ENCODE measurements around the gene ZIC4.

Gene ZIC4

DNA sequence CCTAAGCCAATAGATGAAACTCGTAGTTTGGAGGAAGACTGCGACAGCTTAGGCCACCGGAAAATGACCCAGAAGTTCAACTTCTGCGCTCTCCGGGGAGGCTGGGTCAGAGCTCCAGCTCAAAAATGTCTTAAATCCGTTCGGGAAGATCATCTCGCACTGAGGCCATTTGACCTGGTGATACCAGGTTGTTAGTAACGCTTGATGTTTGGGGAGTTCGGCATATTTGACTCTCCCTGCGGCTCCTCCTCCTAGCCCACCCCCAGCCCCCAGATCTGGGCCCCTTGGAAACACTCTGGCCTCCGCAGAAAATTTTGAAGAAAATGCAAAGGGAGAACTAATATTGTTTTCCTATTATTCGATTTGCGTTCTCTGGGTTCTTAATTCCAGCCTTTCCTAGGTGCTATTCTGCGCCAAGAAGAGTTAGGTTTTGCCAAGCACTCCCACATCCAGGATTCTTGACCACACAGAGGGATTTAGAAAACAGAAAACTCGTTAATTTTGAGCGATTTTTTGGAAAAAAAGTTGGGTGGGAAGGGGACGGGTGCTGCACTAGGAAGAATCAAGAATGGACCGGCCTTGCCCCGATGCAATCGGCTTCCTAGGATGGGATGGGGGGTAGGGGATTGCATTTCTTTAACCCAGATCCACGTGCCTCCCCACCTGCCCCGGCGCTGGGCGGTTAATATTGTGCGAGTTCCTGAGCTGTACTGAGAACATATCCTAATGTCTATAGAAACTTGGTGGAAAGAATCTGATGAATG is 50.0 kb downstream of the ZIC4 start:
- H3K4me3 ChIP-seq (ENCODE audit: low read length), result no peak overlapping the region
- DNase-seq (ENCODE audit: low read depth), result no peak
- TF ChIP-seq, protein P1, sequence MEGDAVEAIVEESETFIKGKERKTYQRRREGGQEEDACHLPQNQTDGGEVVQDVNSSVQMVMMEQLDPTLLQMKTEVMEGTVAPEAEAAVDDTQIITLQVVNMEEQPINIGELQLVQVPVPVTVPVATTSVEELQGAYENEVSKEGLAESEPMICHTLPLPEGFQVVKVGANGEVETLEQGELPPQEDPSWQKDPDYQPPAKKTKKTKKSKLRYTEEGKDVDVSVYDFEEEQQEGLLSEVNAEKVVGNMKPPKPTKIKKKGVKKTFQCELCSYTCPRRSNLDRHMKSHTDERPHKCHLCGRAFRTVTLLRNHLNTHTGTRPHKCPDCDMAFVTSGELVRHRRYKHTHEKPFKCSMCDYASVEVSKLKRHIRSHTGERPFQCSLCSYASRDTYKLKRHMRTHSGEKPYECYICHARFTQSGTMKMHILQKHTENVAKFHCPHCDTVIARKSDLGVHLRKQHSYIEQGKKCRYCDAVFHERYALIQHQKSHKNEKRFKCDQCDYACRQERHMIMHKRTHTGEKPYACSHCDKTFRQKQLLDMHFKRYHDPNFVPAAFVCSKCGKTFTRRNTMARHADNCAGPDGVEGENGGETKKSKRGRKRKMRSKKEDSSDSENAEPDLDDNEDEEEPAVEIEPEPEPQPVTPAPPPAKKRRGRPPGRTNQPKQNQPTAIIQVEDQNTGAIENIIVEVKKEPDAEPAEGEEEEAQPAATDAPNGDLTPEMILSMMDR (conservative IDR thresholded peaks at IDR 0.05; ENCODE audit: low read depth, low read length), result no peak

DNA sequence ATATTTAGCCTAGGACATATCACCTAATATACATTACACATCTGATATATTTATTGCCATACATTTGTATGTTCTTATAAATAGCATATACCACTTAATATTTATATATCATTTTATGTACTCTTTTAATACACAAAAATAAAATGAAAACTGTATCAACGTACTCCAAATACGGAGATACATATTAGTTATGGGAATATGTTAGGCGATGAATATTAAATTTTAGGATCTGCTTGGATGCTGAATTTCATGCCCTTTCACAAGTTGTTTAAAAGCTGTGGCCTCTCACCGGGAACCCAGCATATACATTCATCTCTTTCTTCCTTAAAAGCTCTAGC is 50.6 kb downstream of the ZIC4 start:
- no peak for DNase-seq (ENCODE audit: low read depth)
- TF ChIP-seq, protein P1 (conservative IDR thresholded peaks at IDR 0.05; ENCODE audit: low read depth, low read length), result no peak
- H3K4me3 ChIP-seq (ENCODE audit: low read length), result no peak overlapping the region

DNA sequence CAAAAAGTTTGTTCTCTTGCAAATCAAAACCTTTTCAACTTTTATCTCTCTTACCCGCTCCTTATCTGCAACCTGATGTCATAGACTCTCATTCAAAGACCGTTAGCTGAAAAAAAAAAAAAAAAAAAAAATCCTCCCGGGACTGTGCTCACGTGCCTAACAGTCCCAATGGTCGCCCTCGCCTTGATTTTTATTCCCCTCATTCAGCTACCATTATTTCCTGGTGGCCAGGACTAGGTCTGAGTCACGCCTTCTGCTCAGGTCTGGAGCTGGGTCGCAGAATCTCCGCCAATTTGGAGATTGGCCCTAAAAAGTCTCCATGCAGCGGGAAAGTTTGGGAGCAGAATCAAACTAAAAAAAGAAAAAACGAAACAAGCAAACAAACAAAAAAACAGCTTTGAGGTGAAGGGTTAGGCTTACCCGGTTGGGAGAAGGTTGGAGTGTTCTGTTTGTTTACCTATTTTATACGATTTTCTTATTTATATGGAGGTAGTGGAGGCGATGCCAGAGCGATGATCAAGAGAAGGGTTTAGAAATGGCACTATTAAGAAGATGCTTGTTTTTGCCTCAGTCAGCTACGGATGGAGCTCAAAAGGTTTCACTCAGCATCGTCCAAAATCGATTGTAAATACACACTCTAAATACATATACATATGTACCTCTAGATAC is 51.1 kb downstream of the ZIC4 start:
- no peak for DNase-seq (ENCODE audit: low read depth)
- TF ChIP-seq, protein P1 (conservative IDR thresholded peaks at IDR 0.05; ENCODE audit: low read depth, low read length), result no peak
- no peak overlapping the region for H3K4me3 ChIP-seq (ENCODE audit: low read length)

DNA sequence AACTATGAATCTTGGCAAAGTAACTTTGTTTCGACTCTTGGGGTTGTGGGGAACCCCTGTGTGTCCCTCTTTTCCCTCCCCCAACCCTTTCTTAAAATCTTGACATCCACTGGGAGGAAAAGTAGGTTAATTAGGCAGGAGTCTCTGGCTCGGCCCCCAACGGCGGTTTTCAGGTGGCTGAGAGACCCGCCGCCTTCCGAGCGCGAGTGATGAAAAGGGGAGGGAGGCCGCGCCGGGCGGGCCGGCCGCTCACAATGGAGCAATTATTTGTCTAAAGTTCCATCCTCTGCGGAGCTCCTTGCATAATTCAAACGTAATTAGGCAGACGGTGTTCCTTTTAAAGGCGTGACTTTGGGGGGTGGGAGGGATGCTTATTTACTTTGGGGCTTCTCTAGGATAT is 51.7 kb downstream of the ZIC4 start:
- H3K4me3 ChIP-seq (ENCODE audit: low read length), result no peak overlapping the region
- TF ChIP-seq, protein P1 (conservative IDR thresholded peaks at IDR 0.05; ENCODE audit: low read depth, low read length), result no peak
- no peak for DNase-seq (ENCODE audit: low read depth)

DNA sequence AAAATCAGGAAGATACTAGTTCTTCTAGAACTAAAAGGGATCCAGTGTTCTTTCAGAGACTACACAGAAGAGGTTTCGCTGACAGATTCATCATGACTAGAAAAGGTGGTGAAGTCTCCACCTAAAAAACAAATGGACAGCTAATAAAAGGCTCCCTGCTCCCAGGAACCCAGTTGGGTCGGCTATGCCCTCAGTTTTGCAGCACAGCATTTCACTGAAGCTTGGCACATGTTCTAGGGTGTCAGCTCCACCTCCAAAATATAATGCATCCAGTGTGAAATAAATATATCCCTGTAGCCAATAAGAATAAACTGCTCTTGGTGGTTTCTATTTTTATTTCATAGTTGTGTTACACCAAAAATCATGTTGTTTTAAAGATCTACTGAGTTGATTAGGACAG is 55.0 kb downstream of the ZIC4 start:
- H3K4me3 ChIP-seq (ENCODE audit: low read length), result no peak overlapping the region
- TF ChIP-seq, protein P1 (conservative IDR thresholded peaks at IDR 0.05; ENCODE audit: low read depth, low read length), result no peak
- no peak for DNase-seq (ENCODE audit: low read depth)

DNA sequence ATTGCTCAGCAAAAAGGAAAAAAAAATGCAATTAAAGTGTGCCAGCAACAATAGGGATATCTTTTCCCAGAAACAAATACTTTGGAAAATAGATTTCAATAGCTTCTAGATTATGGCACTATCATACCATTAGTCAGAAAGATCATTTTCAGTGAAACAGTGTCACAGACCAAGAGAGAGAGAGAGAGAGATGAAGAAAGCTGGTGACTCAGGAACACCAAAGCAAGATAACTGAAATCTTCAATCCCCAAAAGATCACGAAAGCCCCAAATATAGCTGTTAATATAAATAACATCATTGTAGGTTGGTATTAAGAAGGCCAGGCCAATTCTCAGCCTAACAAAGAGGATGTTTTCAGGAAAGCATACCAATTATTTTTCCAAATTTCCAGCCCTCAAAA is 57.4 kb downstream of the ZIC4 start:
- DNase-seq (ENCODE audit: low read depth), result no peak
- TF ChIP-seq, protein P1 (conservative IDR thresholded peaks at IDR 0.05; ENCODE audit: low read depth, low read length), result no peak
- no peak overlapping the region for H3K4me3 ChIP-seq (ENCODE audit: low read length)

DNA sequence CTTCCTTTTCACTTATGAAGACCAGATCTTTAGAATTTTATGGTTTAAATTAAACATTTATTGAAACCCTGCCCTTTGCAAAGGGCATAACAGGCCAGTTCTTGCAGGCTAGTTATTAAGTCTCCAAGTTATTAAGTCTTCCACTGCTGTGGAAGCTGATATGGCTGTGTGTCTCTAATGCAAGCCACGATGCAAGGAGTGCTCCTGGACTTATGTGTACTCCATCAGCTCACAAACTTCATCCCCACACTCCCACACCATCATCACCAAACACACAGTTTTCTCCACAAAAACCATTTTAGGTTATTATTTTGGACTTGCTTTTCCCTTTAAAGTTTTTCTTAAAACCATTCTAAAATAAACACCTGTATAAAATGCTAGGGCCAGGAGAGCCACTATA is 62.4 kb downstream of the ZIC4 start:
- no peak overlapping the region for H3K4me3 ChIP-seq (ENCODE audit: low read length)
- TF ChIP-seq, protein P1 (conservative IDR thresholded peaks at IDR 0.05; ENCODE audit: low read depth, low read length), result no peak
- DNase-seq (ENCODE audit: low read depth), result no peak
